Pancreas (tissue), 10 donors: Measurements from ENCODE around the gene INPP5E. TPM values are rescaled to one million over a fixed set of nuclear protein-coding genes. Genes with fewer than 3 reads are reported as not detected.

ENCODE experiments used
- ATAC-seq, 4 donors: fragments of 200-7000 bp; cut with Tn5 transposase; one replicate each; pipeline versions ENCODE4 v1.8.0 to v1.9.1; 2020; ENCODE audit warnings: mild to moderate bottlenecking in 4 of 4, moderate library complexity in 4 of 4
- DNase-seq, 6 donors: peaks; one replicate each; pipeline ENCODE4 v3.0.0-alpha.2; 2020
- FAIRE-seq: peaks from 2 replicates; lab custom pipeline; 2012; peaks lifted over from hg19 to GRCh38; lab: Jason Lieb, UNC
- H3K27ac ChIP-seq, 4 donors: fragments of 200-600 bp; sonication (generic); 1 replicate in 3 of 4; 2 replicates in 1 of 4; pipeline versions ENCODE4 v1.5.0 to v1.8.0; 2020
- H3K27me3 ChIP-seq, 4 donors: fragments of 200-600 bp; one replicate each; pipeline ENCODE4 v1.8.0; 2021
- H3K36me3 ChIP-seq, 3 donors: fragments of 200-600 bp; sonication (generic) in 1 of 3; one replicate each; pipeline versions ENCODE4 v1.5.0 to v1.8.0; 2020 to 2021
- H3K4me1 ChIP-seq, 3 donors: fragments of 200-600 bp; one replicate each; pipeline ENCODE4 v1.8.0; 2021
- H3K4me3 ChIP-seq, 4 donors: fragments of 200-600 bp; sonication (generic) in 2 of 4; one replicate each; pipeline versions ENCODE4 v1.5.0 to v1.8.0; 2020 to 2021
- H3K9me3 ChIP-seq, 4 donors: fragments of 200-600 bp; one replicate each; pipeline ENCODE4 v1.8.0; 2021
- WGBS, 2 donors: extraction: QIAGEN DNeasy Blood & Tissue Kit; methylation state at CpG; one replicate each; pipeline ENCODE4 v1.1.7; 2013; 5-methylcytosine and 5-hydroxymethylcytosine counted together
- intact Hi-C, 3 donors: fragments of 100-400 bp; cut with DNase I; formaldehyde crosslinking; loops; one replicate each; pipeline versions ENCODE4 v1.11.1 to v1.14.2; 2022
- polyA plus RNA-seq, 2 donors: library from polyadenylated mRNA; stranded (reverse); fragments of 200-250 nt; gene quantifications; one replicate each; pipeline ENCODE4 v1.2.3, GENCODE V29; 2013
- total RNA-seq, 6 donors: library from RNA; stranded (reverse); fragmentation: NEBNext Ultra II Directional in 4 of 6; extraction: Animal tissue kit (Norgen Biotek cat#: 25700) in 4 of 6; gene quantifications; one replicate each; pipeline versions ENCODE4 v1.2.1 to v1.2.4, GENCODE V29; 2021 to 2023
- TF ChIP-seq, protein P1 (sequence below), 4 donors: fragments of 200-600 bp; sonication (generic) in 3 of 4; IDR thresholded peaks; one replicate each; pipeline versions ENCODE4 v1.5.0 to v1.8.0; 2021; ENCODE audit warnings: antibody characterized with exemption in 4 of 4
- donor health status: healthy with polysubstance abuse.
- donor health status: DM: no; HTN: no; CAD: no; lungs with moderate emphysema.
- donor health status: DM: no; HTN: no; CAD: no.
- donor health status: control.
- donor health status: control.
- donor health status: Bipolar disorder and iron deficiency.
- donor health status: DM: yes; HTN: yes; CAD: no.
- donor health status: DM: no; HTN: no; CAD: no.
- donor health status: DM: no; HTN: no; CAD: no.
- donor health status: DM: yes; HTN: yes; CAD: no.

The INPP5E gene
- total and polyA plus RNA-seq, 8 donors: 3.8 to 14.9 (median 5.7) TPM

DNA sequence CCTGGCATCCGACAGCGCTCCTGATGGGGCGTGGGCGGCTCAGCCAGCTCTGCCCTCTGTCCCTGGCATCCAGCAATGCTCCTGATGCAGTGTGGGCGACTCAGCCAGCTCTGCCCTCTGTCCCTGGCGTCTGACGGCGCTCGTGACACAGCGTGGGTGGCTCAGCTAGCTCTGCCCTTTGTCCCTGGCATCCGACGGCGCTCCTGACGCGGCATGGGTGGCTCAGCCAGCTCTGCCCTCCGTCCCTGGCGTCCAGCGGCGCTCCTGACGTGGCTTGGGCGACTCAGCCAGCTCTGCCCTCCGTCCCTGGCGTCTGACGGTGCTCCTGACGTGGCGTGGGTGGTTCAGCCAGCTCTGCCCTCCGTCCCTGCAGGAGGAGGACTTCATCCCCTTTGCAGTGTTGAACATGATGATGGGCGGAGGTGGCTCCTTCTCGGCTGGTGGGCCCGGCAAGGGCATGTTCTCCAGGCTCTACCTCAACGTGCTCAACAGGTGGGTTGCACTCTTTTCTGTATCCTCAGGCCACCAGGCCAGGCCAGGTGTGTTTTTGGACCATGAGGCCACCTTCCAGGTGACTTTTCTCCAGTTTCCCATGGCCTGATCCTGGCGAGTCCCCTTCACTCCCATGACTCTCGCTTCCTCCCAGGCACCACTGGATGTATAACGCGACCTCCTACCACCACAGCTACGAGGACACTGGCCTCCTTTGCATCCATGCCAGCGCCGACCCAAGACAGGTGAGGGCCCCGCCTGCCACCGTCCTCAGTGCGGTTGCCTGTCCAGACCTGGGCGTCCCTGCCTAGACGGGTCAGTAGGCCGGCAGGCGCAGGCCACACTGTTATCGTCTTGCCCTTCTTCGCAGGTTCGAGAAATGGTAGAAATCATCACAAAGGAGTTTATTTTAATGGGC lies 21.2 kb downstream of the INPP5E start:
- Histone ChIP-seq H3K27me3 (no peaks in the 10 kb centered on the region), H3K4me3 (no peak overlapping the region), H3K27ac (no peak overlapping the region), H3K36me3 (peaks cover 0 to 87% (median 43%) of the 10 kb centered on the region in 3 donors), H3K9me3 (no peaks in the 10 kb centered on the region), H3K4me1 (no peaks in the 10 kb centered on the region)
- TF ChIP-seq, protein P1, sequence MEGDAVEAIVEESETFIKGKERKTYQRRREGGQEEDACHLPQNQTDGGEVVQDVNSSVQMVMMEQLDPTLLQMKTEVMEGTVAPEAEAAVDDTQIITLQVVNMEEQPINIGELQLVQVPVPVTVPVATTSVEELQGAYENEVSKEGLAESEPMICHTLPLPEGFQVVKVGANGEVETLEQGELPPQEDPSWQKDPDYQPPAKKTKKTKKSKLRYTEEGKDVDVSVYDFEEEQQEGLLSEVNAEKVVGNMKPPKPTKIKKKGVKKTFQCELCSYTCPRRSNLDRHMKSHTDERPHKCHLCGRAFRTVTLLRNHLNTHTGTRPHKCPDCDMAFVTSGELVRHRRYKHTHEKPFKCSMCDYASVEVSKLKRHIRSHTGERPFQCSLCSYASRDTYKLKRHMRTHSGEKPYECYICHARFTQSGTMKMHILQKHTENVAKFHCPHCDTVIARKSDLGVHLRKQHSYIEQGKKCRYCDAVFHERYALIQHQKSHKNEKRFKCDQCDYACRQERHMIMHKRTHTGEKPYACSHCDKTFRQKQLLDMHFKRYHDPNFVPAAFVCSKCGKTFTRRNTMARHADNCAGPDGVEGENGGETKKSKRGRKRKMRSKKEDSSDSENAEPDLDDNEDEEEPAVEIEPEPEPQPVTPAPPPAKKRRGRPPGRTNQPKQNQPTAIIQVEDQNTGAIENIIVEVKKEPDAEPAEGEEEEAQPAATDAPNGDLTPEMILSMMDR (IDR thresholded peaks at IDR 0.05): no peak
- FAIRE-seq (no peak), ATAC-seq (no peak), DNase-seq (peak in 2 of 6 donors; percentile 17 to 60)
- 92% methylated on average over 48 of the region's 48 CpGs for WGBS, 2 donors
- intact Hi-C loops: no loop called here

DNA sequence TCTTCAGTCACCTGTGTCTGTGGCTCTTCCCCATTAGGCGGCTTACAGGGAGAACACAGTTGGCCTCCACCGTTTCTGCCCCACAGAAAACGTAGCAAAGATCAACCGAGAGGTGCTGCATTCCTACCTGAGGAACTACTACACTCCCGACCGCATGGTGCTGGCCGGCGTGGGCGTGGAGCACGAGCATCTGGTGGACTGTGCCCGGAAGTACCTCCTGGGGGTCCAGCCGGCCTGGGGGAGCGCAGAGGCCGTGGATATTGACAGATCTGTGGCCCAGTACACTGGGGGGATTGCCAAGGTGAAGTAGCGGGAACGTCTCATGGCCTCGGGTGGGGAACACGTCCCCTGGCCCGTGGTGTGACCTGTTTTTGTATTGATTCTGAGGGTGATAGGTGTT lies 22.7 kb downstream of the INPP5E start:
- H3K4me1 ChIP-seq: peaks cover 0 to under 1% (median 0%) of the 10 kb centered on the region in 3 donors
- intact Hi-C loops: no loop called here
- peaks cover 0 to 73% (median 32%) of the 10 kb centered on the region in 3 donors for H3K36me3 ChIP-seq
- DNase-seq: peak in 1 of 6 donors; percentile 35
- no peak for ATAC-seq
- no peak overlapping the region for H3K4me3 ChIP-seq
- TF ChIP-seq, protein P1 (IDR thresholded peaks at IDR 0.05): no peak
- FAIRE-seq: no peak
- WGBS, 2 donors: 88 to 90% methylated on average over 19 of the region's 19 CpGs
- no peaks in the 10 kb centered on the region for H3K9me3 ChIP-seq
- H3K27me3 ChIP-seq: no peaks in the 10 kb centered on the region
- H3K27ac ChIP-seq: no peak overlapping the region

DNA sequence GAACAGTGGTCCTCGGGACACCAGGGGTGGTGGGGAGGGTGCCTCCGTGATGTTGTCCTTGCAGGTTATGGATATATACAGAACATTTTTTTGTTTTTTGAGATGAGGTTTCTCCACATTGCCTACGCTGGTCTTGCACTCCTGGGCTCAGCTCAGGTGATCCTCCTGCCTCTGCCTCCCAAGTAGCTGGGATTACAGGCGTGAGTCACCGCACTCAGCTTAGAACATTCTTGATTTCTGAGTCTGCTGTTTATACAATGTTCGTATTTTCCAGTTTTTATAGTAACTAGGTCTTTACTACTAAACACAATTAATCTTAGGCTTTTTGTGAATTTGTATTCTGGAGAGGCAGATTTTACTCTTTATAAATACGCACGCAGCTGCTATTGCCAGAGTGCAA lies 23.2 kb downstream of the INPP5E start:
- FAIRE-seq (no peak), ATAC-seq (no peak), DNase-seq (no peak)
- Histone ChIP-seq H3K4me1 (peaks cover 0 to 5% (median 4%) of the 10 kb centered on the region in 3 donors), H3K4me3 (no peak overlapping the region), H3K36me3 (peaks cover 0 to 68% (median 30%) of the 10 kb centered on the region in 3 donors), H3K27me3 (no peaks in the 10 kb centered on the region), H3K27ac (no peak overlapping the region), H3K9me3 (no peaks in the 10 kb centered on the region)
- WGBS, 2 donors: 95 to 96% methylated on average over 8 of the region's 8 CpGs
- TF ChIP-seq, protein P1 (IDR thresholded peaks at IDR 0.05): no peak
- intact Hi-C loops: no loop called here

DNA sequence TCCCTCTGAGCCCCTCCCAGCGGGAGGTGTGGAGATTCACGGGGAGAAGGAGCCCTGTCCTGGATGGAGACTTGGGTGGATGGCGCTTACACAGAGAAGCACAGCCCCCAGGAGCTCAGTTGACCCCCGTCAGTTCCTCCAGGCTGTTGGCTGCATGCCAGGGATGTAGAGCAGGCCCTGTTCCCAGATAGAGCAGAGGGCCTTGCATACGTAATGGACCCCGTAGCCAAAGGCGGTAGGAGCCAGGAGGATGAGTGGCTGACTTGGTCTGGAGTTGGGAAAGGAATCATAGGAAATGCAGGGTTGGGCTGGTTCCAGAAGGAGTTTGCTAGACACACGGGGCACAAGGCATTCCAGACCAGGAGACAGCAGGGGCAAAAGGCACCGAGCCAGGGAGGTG lies 26.7 kb downstream of the INPP5E start:
- 75 to 76% methylated on average over 9 of the region's 9 CpGs for WGBS, 2 donors
- Histone ChIP-seq H3K4me3 (no peak overlapping the region), H3K27me3 (no peaks in the 10 kb centered on the region), H3K36me3 (peaks cover 0 to 42% (median 13%) of the 10 kb centered on the region in 3 donors), H3K4me1 (peaks cover 0 to 15% (median 13%) of the 10 kb centered on the region in 3 donors), H3K9me3 (no peaks in the 10 kb centered on the region), H3K27ac (no peak overlapping the region)
- TF ChIP-seq, protein P1 (IDR thresholded peaks at IDR 0.05): no peak
- FAIRE-seq (no peak), DNase-seq (peak in 2 of 6 donors; percentile 53 to 63), ATAC-seq (no peak)
- intact Hi-C loops: no loop called here

DNA sequence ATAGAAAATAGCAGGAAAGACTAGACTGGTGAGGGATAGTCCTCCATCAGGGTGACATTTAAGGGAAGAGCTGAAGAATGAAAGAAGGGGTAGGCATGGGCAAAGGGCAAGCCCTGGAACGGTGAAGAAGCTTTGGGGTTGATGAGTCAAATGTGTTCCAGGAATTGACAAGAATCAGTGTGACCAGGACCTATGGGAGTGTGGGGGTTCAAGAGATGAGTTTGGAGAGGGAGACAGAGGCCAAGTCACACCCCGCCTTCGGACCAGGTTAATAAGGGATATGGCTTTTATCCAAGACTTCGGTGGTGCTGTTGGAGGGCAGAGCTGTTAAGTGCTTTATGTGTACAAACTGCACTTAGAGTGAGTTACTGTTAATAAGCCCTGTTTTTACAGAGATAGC lies 28.3 kb downstream of the INPP5E start:
- Histone ChIP-seq H3K4me3 (peak overlapping the region; percentile 72 to 97 (median 89)), H3K27ac (no peak overlapping the region), H3K9me3 (no peaks in the 10 kb centered on the region), H3K27me3 (no peaks in the 10 kb centered on the region), H3K36me3 (peaks cover 0 to 34% (median 11%) of the 10 kb centered on the region in 3 donors), H3K4me1 (peaks cover 0 to 15% (median 13%) of the 10 kb centered on the region in 3 donors)
- WGBS, 2 donors: 27 to 29% methylated on average over 4 of the region's 4 CpGs
- DNase-seq (no peak), FAIRE-seq (no peak), ATAC-seq (no peak)
- TF ChIP-seq, protein P1 (IDR thresholded peaks at IDR 0.05): no peak
- intact Hi-C loops: no loop called here
